Skeletal muscle satellite cell (primary cell): ENCODE measurements around the gene KIAA2012. TPM values are rescaled to one million over a fixed set of nuclear protein-coding genes. Genes with fewer than 3 reads are reported as not detected.
A peak's percentile ranks its signal among the peaks of the same experiment; 100 is the strongest.
"Not testable (repeated sequence)": the region's sequence is repeated elsewhere in the genome, so short reads cannot be mapped to it uniquely, and the experiment has no call there.

Experiments
- H3K27me3 ChIP-seq: 2 replicates; pipeline ENCODE4 v1.7.0; 2013; ENCODE audit warnings: low read length; ENCODE audit not compliant: control insufficient read depth, insufficient read depth
- H3K36me3 ChIP-seq: 2 replicates; pipeline ENCODE4 v1.7.0; 2013; ENCODE audit warnings: mild to moderate bottlenecking, control low read depth, low read length; ENCODE audit not compliant: insufficient read depth
- H3K4me1 ChIP-seq: 2 replicates; pipeline ENCODE4 v1.7.0; 2013; ENCODE audit warnings: low read length; ENCODE audit not compliant: control insufficient read depth, insufficient read depth
- H3K4me2 ChIP-seq: 2 replicates; pipeline ENCODE4 v1.7.0; 2013; ENCODE audit warnings: mild to moderate bottlenecking, low read length
- H3K4me3 ChIP-seq: 2 replicates; pipeline ENCODE4 v1.7.0; 2013; ENCODE audit warnings: low read length
- H3K9ac ChIP-seq: 2 replicates; pipeline ENCODE4 v1.7.0; 2013; ENCODE audit warnings: mild to moderate bottlenecking, low read depth, low read length, moderate library complexity
- H3K9me3 ChIP-seq: replicated peaks from 2 replicates; pipeline ENCODE4 v1.7.0; 2013; ENCODE audit warnings: mild to moderate bottlenecking, control low read depth, low read length
- small RNA-seq: library from RNA; depleted of rRNA; stranded (forward); fragments of <200 nt; gene quantifications from one replicate; pipeline ENCODE3, GENCODE V24; 2012

Gene KIAA2012

DNA sequence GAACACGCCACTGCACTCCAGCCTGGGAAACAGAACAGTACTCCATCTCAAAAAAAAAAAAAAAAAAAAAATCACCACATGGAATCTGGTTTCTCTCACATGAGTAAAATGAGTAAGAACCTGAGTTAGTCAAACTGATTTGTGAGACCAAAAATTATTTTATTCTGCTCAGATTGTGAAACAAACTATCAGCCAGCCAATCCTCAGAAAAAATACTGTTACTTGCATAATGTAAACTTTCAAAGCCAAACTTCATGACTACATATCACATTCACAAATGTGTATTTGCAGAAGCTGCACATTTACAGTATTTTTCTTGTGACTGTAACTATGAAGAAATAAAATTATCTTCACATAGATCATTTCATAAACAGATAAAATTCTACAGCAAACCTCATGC lies 142.1 kb downstream of the KIAA2012 start:
- H3K4me1 ChIP-seq = no peaks in the 10 kb centered on the region

DNA sequence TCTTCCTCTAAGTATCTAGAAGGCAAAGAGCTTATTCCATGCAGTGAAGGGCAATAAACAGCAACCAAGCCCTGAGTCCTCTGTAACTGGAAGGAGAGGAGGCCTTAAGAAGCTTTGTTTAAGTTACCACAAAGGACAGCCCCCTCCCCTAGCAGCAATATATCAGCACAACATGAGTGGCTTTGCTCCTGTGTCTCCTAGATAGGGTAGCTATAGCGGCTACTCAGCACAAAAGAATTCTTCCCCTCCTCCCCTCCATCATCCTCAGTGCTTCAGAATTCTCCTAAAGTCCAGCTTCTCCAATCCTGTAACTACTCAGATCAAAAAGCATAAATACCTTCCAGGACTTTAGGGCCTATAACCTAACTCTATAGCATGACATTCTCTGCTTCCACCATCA lies 148.8 kb downstream of the KIAA2012 start:
- H3K36me3 ChIP-seq = peaks cover 9% of the 10 kb centered on the region

More for the DNA sequence above, 142.1 kb downstream of the KIAA2012 start:
- no peak overlapping the region for H3K4me3 ChIP-seq
- no peaks in the 10 kb centered on the region for H3K27me3 ChIP-seq
- peaks cover 16% of the 10 kb centered on the region for H3K36me3 ChIP-seq
- no peaks in the 10 kb centered on the region for H3K9me3 ChIP-seq
- no peak overlapping the region for H3K4me2 ChIP-seq
- no peak overlapping the region for H3K9ac ChIP-seq

DNA sequence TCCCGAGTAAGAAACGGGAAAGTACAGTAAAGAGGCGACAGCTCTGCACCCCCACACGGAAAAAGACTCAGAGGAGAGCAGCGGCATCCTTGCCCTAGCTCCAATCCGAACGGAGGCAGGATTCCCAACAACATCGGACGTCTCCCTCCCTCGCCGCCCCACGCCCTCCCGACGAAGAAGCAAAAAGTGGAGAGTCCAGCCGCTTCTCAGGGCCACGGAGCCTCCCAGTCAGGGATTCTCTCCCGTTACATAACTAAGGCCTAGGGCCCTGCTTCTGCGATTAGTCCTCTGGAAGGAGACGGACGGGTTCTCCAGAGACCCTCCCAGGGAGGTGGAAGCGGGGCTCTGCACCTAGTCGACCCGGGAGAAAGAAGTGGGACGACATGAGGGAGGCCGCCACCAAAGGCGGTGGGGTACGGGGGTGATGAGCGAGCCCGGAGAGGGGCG lies 164.8 kb downstream of the KIAA2012 start:
- H3K4me1 ChIP-seq = peaks cover 8% of the 10 kb centered on the region
- peak overlapping the region; percentile 94 for H3K4me2 ChIP-seq
- H3K4me3 ChIP-seq = peak overlapping the region; percentile 99
- no peaks in the 10 kb centered on the region for H3K9me3 ChIP-seq
- H3K27me3 ChIP-seq = no peaks in the 10 kb centered on the region
- H3K9ac ChIP-seq = peak overlapping the region; percentile 92
- no peaks in the 10 kb centered on the region for H3K36me3 ChIP-seq

More for the DNA sequence above, 148.8 kb downstream of the KIAA2012 start:
- Histone ChIP-seq H3K4me2 (no peak overlapping the region), H3K4me3 (no peak overlapping the region), H3K4me1 (peaks cover 7% of the 10 kb centered on the region), H3K9ac (no peak overlapping the region), H3K9me3 (no peaks in the 10 kb centered on the region), H3K27me3 (no peaks in the 10 kb centered on the region)

DNA sequence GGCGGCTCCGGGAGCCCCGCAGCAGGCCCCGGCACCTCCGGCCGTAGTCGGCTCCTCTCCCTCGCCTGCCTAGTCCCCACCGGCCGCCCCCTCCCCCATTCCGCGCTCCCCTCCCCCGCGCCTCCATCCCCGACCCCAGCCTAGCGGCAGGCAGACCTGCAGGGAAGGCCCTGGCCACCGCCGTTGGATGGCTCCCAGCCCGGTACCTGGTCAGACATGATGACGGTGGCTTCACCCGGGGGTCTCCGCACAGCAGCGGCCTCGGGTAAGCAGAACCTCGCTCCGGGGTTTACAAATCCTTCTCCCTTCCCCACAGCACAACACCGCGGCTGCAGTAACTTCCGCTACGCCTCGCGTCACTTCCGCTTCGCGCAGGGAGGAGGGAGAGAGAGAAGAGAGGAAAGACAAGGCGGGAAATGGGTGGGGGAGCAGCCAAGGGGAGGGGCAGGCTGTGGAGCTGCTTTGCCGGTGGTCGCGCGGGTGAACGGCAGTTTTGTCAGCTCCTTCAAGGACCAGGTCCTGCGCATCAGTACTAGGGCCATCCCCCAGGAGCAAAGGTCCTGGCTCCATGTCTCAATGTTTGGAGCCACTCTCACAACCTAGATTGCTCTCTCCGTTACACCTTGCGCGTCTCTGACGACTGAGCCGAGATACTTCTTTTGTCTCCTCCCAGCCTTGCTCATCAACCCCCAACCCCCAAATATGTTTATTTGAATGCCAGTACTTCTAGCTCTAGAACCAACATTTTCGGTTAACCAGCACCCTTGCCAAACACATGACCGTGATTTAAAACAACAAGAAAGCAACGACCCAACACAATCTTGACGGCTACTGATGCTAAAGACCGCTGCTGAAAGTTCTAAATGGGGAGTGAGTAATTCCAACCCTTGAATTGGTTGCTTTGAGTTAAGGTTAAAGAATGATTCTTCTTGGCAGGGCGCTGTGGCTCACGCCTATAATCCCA lies 165.5 kb downstream of the KIAA2012 start, which contains the start of gene SUMO1:
SUMO1 (minus strand) TSS at position 364 of the 964 bp plus-strand sequence; CDS start at position 218, 146 bp downstream.
- peak within 1 kb of the TSS; percentile 99 for H3K4me3 ChIP-seq
- no peaks in the 10 kb centered on the region for H3K9me3 ChIP-seq
- H3K9ac ChIP-seq = peak within 1 kb of the TSS; percentile 92
- H3K27me3 ChIP-seq = no peaks in the 10 kb centered on the region
- H3K4me2 ChIP-seq = peak within 1 kb of the TSS; percentile 94
- H3K36me3 ChIP-seq = no peaks in the 10 kb centered on the region
- peaks cover 6% of the 10 kb centered on the region for H3K4me1 ChIP-seq

DNA sequence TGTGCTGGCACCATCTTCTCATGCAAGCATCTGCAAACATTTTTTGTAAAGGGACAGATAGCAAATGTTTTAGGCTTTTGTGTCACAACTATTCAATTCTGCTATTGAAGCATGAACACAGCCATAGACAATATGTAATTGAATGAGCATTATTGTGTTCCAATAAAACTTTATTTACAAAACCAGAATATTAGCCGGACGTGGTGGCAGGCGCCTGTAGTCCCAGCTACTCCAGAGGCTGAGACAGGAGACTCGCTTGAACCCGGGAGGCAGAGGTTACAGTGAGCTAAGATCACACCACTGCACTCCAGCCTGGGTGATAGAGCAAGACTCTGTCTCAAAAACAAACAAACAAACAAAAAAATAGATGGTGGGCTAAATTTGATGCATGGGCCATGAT lies 174.7 kb downstream of the KIAA2012 start:
- not testable (repeated sequence) for H3K36me3 ChIP-seq, H3K4me2 ChIP-seq, H3K4me3 ChIP-seq

DNA sequence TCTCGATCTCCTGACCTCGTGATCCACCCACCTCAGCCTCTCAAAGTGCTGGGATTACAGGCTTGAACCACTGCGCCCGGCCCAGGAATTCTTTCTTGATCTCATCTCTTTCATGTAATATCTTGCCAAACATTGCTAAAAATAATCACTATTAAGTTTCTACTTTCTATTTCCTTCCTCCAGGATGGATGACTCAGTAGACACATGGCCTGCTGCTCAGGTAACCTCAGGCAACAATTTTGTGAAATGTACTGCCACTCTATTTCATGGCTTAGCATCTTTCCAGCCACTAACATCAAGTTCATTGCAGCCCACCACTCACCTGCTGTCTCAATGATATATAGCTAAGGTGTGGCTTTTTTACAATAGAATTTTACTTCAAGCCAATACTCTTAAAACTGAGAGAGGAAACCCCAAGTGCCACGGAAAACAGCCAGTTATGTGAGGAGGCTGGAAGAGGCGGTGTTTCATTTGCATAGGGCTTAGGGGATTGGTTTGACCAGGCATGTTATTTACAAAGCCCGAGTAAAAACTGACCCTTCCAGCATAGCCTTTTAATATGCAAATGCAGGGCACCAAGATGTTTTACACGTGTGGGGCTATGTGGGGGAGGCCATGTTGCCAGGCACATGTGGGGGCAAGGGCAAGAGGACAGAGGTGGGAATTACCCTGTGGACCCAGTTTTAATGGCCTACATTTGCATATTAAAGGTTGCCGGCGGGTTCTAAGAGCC lies 176.6 kb downstream of the KIAA2012 start:
- Histone ChIP-seq H3K27me3 (no peaks in the 10 kb centered on the region), H3K9me3 (no peaks in the 10 kb centered on the region), H3K9ac (no peak overlapping the region), H3K36me3 (no peaks in the 10 kb centered on the region), H3K4me3 (no peak overlapping the region), H3K4me2 (no peak overlapping the region), H3K4me1 (peaks cover 3% of the 10 kb centered on the region)

More for the DNA sequence above, 174.7 kb downstream of the KIAA2012 start:
- not testable (repeated sequence) for H3K27me3 ChIP-seq, H3K9ac ChIP-seq, H3K9me3 ChIP-seq, H3K4me1 ChIP-seq

DNA sequence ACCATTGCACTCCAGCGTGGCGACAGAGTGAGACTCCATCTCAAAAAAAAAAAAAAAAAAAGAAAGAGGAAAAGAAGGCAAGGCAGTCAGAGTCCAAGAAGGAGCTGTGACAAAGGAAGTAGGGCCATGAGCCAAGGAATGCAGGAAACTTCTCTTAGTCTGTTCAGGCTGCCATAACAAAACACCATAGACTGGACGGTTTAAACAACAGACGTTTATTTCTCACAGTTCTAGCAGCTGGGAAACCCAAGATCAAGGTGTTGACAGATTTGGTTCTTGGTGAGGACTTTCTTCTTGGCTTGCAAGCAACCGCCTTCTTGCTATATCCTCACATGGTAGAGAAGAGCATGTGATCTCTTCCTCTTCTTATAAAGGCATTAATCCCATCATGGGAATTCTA lies 178.4 kb downstream of the KIAA2012 start:
- Histone ChIP-seq H3K4me1 (peaks cover 3% of the 10 kb centered on the region), H3K4me3 (no peak overlapping the region), H3K36me3 (no peaks in the 10 kb centered on the region), H3K4me2 (no peak overlapping the region), H3K27me3 (no peaks in the 10 kb centered on the region), H3K9me3 (no peaks in the 10 kb centered on the region), H3K9ac (no peak overlapping the region)

Small RNAs within 50 kb of the gene (small RNA-seq; reads per million reads assigned to genes)
- gene AC079354.2 = not detected
